Endometrial microvascular endothelial cells (primary cell): Measurements from ENCODE around the gene GAMT. TPM values are rescaled to one million over a fixed set of nuclear protein-coding genes. Genes with fewer than 3 reads are reported as not detected.
"Not testable (repeated sequence)": the region's sequence is repeated elsewhere in the genome, so short reads cannot be mapped to it uniquely, and the experiment has no call there.

Experiments
- in situ Hi-C: cut with HindIII; loops from 2 replicates; pipeline ENCODE4 v1.10.0; 2017; ENCODE audit warnings: low sequenced_read_pairs, low pct_unique_long_range_greater_than_20kb; ENCODE audit errors: inconsistent ontology term
- total RNA-seq: library from RNA; depleted of rRNA; stranded (reverse); fragments of >200 nt; gene quantifications from one replicate; pipeline ENCODE4 v1.2.3, GENCODE V29; 2015; ENCODE audit errors: inconsistent ontology term

GAMT gene
- total RNA-seq, result 5.3 TPM

- in situ Hi-C loops, result no loop called here
Measured at GRCh38 chr19:1401138-1401888, at the start of gene GAMT. Gene GAMT (minus strand): TSS chr19:1401542. CDS start chr19:1401476, 66 bp downstream.

GRCh38 chr19:1449467-1450442 lies 48.4 kb upstream of the GAMT start, which contains the start of gene APC2:
Gene APC2 (plus strand): TSS chr19:1450121. CDS start chr19:1453002, 2,881 bp downstream.
- in situ Hi-C loops, result no loop called here

DNA sequence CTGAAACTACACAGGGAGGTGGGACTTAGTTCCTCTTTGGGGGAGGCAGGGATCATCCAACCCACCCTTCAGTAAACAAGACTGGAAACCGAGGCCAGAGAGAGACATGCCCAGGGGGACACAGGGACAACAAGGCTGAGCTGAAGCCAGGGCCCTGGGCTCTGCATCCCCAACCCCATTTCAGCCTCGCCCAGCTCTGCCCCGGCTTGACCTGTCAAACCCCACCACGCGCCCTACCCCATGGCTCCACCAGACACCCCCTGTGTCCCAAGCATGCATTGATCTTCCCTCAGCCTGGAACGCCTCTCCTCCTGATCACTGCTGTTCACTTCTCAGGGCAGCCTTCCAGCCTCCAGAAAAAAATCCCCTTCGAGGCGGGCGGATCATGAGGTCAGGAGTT lies 46.6 kb upstream of the GAMT start:
- in situ Hi-C loops, result no loop called here

- in situ Hi-C loops, result no loop called here
Measured at GRCh38 chr19:1447504-1447903, 46.2 kb upstream of the GAMT start.

DNA sequence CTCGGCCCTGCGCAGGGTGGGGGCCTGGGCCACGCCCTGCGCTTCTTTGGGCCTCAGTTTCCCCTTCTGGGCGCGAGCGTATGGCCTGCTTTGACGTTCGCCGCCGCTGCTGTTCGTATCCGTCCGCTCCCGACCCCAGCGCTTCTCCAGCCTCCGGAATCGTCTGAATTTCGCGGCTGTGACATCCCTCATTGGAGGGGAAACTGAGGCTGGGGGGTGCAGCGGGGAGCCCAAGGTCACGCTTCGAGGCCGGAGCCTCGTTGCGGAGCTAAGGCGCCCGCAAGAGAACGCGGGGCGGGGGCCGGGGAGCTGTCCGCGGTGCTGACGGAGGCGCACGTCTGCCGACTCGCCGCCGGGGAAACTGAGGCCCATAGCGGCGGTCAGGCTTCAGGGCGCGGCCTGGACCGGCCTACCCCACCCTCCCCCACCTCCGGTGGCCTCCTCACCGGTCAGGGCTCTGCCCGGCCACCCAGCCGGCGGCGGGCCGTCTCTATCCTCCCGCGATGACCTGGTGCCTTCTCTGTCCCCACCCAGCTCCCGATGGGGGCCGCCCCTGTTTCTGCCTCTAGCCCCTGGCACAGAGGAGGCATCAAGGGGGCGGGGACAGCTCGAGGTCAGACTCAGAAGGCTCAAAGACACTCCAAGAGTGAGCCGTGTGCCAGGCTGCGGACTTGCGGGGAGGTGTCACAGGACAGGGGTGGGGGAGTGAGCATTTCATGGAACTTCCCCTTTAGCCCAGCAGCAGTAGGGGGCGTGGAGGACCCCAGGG lies 45.6 kb upstream of the GAMT start:
- in situ Hi-C loops, result no loop called here

DNA sequence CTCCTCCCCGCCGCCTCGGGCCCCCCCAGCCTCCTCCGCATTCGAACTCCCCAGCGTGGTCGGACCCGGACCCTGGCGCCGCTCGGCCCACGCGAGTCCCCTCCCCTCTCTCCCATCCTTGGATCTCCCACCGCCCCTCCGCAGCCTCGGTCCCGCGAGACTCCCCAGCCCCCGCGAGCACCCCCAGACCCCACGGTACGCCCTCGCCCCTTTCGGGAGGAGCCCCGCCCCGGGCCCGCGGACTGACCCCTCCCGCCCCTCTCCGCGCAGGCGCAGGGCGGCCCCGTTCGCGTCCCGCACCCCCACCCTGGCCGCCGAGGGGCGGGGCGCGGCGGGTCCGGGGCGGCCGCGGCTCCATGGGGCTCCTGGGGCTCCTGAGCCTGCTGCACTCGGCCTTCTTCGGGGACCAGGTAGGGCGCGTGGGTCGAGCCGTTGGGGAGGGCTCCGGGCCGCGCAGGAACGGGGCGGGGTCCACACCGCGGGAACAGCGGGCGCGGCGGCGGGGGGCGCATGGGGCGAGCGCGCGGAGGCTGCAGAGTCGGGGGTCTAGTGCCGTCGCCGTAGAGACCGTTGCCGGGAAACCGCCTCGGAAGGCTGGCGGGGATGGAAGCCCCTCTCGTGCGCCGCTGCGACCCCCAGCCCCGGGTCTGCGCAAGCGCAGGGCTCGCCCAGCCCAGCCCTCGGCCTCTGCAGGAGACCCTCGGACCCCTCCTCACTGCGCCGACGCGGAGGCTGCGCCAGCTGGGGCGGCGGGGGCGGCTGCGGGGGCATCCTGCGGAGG lies 44.8 kb upstream of the GAMT start:
- in situ Hi-C loops, result no loop called here

DNA sequence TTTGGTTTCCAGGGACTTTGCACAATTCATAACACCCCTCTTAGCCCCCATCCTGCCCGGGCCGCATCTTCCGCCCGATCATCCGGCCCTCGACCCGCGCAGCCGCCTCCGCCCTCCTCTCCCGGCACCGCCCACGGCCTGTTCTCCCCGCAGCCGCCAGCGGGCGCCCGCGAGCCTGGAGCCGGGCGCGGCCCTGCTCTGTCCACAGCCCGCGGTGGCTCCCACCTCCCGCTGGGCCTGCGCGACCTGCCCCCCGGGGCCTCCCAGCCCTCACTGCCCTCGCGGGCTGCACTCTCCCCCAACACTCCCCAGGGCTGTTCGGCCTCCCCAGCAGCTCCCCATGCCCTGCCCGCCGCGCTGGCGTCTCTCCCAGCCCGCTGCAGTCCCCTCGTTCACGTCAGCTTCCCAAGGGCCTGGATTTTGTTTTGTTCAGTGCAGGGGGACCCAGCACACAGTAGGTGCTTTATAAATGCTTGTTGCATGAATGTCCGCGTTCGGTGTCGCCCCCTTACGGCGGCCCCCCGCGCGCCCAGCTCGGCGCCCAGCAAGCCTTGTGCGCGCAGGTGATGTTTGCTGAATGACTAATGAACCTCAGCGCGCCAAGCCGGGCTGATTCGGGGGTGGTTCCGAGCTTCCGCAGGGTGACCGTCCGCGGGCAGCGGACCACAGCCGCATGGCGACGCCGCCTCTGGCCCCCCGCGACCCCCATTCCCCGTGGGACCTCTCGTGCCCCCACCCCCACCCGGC lies 44.0 kb upstream of the GAMT start:
- in situ Hi-C loops, result no loop called here

DNA sequence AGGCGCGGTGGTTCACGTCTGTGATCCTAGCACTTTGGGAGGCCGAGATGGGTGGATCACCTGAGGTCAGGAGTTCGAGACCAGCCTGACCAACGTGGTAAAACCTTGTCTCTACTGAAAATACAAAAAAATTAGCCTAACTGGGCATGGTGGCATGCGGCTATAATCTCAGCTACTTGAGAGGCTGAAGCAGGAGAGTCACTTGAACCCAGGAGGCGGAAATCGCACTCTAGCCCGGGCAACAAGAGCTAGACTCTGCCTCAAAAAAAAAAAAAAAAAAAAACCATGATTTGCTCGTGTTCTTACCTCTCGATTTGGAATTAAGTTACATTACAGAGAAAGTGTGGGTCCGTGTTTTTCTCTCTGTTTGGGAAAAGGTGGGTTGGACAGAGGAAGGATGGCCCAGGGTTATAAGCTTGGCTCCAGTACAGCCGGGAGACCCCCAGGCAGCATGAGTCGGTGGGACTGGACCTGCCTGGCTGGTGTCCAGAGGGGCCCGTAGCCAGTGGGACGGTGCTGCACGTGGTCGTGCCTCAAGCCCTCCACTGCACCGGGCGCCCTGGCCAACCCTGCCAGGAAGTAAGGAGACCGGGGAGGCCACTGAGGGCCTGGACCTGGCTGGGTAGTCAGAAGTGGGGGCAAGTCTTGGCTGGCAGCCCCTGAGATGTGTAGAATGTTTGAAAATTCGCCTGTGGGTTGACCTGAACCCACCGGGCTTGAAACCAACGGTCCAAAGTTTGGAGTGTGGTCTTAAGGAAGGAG lies 40.5 kb upstream of the GAMT start:
- in situ Hi-C loops, result no loop called here

GRCh38 chr19:1441022-1441426 lies 39.7 kb upstream of the GAMT start:
- in situ Hi-C loops, result no loop called here

GRCh38 chr19:1440418-1440801 lies 39.1 kb upstream of the GAMT start:
- in situ Hi-C loops, result no loop called here

DNA sequence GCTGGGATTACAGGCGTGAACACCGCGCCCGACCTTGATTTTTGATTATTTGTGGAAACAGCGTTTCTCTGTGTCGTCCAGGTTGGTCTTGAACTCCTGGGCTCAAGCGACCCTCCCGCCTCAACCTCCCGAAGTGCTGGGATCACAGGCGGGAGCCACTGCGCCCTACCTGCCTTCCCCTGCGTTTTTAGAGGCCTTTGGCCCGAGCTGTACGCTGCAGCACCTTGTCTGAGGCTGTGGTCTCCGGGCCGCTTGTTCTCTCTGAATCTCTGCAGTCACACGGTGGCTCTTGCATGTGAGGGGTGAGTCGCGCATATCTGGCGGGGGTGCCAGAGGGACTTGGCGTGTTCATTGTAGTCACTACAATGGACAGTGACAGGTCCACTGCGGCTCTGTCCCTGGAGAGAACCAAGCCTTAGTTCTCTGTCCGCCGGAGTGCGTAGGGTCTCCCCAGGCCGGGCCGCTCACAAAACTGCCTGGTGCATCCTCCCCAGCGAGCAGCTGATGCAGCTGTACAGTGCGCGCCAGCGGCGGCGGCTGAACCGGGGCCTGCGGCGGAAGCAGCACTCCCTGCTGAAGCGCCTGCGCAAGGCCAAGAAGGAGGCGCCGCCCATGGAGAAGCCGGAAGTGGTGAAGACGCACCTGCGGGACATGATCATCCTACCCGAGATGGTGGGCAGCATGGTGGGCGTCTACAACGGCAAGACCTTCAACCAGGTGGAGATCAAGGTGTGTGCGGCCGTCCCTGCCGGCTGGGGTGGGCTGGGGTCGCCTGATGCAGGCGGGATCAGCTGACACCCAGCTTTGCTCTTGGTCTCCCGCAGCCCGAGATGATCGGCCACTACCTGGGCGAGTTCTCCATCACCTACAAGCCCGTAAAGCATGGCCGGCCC lies 38.4 kb upstream of the GAMT start:
- in situ Hi-C loops, result not testable (repeated sequence)

DNA sequence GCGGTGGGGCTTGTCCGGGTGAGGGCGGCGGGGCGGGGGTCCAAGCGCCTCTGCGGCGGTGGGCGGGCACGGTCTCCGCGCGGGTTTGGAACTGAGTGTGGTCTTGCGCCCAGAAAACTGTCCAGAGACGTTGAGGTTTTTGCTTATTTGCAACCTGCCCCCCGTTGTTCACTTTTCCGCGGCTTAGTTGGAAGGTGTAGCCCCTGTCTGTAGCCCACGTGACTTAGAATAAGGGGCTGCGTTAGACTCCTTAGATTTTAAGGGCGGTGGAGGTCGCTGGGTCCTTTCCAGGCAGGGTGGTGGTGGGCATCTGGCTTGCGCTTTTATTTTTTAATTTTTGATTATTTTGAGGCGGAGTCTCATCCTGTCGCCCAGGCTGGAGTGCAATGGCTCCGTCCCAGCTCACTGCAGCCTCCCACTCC lies 37.6 kb upstream of the GAMT start:
- in situ Hi-C loops, result no loop called here

DNA sequence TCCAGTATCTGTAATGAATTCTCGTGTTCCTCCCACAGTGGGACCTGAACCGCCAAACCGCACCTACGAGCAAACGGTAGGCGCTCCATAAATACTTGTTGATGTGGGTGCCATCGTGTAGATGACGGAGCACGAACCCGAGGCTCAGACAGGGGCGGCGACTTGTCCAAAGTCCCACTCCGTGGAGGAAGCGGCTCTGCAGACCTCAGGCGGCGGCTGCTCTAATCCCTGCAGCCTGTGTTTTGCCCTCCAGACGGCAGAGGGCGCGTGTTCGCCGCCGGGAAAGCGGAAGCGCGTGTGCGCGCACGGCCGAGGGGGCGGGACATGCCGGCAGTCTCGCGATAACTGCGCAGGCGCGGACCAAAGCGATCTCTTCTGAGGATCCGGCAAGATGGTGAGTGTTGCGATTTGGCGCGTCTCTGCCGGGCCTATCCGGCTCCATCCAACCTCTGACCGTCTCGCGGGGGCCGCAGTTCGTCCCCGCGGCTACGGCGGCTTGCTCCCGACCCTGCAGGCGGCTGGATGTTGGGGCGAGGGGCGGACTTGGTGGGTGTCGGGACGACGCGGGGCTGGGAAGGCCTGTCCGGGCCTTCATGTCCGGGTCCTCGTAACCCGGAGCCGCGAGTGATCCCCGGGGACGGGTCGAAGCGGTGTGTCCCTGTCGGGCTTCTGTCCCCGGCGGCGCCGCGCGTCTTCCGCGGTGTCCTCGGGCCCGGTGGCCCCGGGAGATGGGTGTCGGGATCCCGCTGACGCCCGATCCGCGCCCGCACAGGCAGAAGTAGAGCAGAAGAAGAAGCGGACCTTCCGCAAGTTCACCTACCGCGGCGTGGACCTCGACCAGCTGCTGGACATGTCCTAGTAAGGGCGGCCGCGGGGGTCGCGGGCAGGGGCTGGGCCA lies 36.9 kb upstream of the GAMT start, which contains the start of gene RPS15:
RPS15 (plus strand) TSS at position 362 of the 898 bp plus-strand sequence; CDS start at position 392, 30 bp downstream.
- in situ Hi-C loops, result no loop called here

DNA sequence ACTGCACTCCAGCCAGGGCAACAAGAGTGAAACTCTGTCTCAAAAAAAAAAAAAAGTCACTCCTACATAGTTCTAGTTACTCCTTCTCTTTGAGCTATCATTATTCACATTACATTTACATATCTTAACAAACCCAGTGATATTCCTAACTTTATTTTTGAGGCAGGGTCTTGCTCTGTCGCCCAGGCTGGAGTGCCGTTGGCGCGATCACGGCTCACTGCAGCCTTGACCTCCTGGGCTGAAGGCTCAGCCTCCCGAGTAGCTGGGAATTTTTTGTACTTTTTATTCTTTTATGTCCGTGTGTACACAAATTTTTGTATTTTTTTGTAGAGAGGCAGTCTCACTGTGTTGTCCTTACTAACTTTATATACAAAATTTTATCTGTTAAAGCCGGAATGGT lies 36.3 kb upstream of the GAMT start:
- in situ Hi-C loops, result no loop called here

- in situ Hi-C loops, result no loop called here
Measured at GRCh38 chr19:1435378-1435989, 34.1 kb upstream of the GAMT start.
